HepG2 (cell line): ENCODE results near the gene DNASE2. TPM values are rescaled to one million over a fixed set of nuclear protein-coding genes. Genes with fewer than 3 reads are reported as not detected.

Experiments
- ATAC-seq: fragments of 200-7000 bp; cut with Tn5 transposase; 3 replicates; pipeline ENCODE4 v1.9.1; 2020; ENCODE audit warnings: mild to moderate bottlenecking, moderate library complexity
- BruUV-seq: library from RNA; stranded (reverse); fragments of 400-500 nt; replicated peaks from 2 replicates; lab custom pipeline; 2021; lab: Mats Ljungman, UMichigan
- CTCF ChIA-PET: fragments of 300-600 bp; formaldehyde crosslinking; extraction: SDS; loops from one replicate; lab custom pipeline; 2021; ENCODE audit warnings: low total read pairs, inconsistent platforms, low intra/inter-chr PET ratio; lab: Yijun Ruan, JAX
- POLR2A ChIA-PET: fragments of 350-600 bp; sonication (Branson Sonifier 250); formaldehyde crosslinking; loops from one replicate; lab custom pipeline; 2020; ENCODE audit warnings: antibody characterized with exemption, inconsistent platforms; lab: Yijun Ruan, JAX
- DNase-seq: peaks from one replicate; pipeline ENCODE4 v3.0.0-alpha.2; 2015; ENCODE audit warnings: low spot score
- FAIRE-seq: peaks from 3 replicates; lab custom pipeline; 2011; peaks lifted over from hg19 to GRCh38; lab: Jason Lieb, UNC
- H2AFZ ChIP-seq: one replicate; pipeline ENCODE4 v1.6.1; 2011; ENCODE audit warnings: low read length, inconsistent platforms
- H3K27ac ChIP-seq: fragments of 300-600 bp; 3 replicates; pipeline ENCODE4 v1.8.0; 2011; ENCODE audit warnings: mixed run types, mild to moderate bottlenecking, mixed read lengths, low read length, inconsistent platforms; ENCODE audit not compliant: insufficient read depth; ENCODE audit errors: extremely low read length
- H3K27me3 ChIP-seq, 2 experiments: fragments of 200-600 bp in 1 of 2; 2 replicates in 1 of 2; 3 replicates in 1 of 2; pipeline versions ENCODE4 v1.6.0 to v1.8.0; 2011; ENCODE audit warnings: low read length in 2 of 2, mild to moderate bottlenecking in 2 of 2, moderate library complexity in 2 of 2, inconsistent platforms in 1 of 2; ENCODE audit not compliant: insufficient read depth in 2 of 2, control insufficient read depth in 1 of 2
- H3K36me3 ChIP-seq, 2 experiments: fragments of 200-600 bp in 1 of 2; replicated peaks in 1 of 2; 2 replicates in 1 of 2; 3 replicates in 1 of 2; pipeline versions ENCODE4 v1.5.1 to v1.8.0; 2011; ENCODE audit warnings: low read length in 2 of 2, inconsistent platforms in 1 of 2; ENCODE audit not compliant: insufficient read depth in 2 of 2, control insufficient read depth in 1 of 2
- H3K4me1 ChIP-seq: 2 replicates; pipeline ENCODE4 v1.5.1; 2012; ENCODE audit warnings: low read length, inconsistent platforms; ENCODE audit not compliant: insufficient read depth
- H3K4me2 ChIP-seq: 2 replicates; pipeline ENCODE4 v1.6.0; 2011; ENCODE audit warnings: low read depth, low read length, inconsistent platforms
- H3K4me3 ChIP-seq, 3 experiments: fragments of 200-600 bp in 1 of 3; sonication (generic), shearing (Covaris generic) in 1 of 3; replicated peaks in 1 of 3; 2 replicates each; pipeline ENCODE4 v1.5.1; 2011 to 2016; ENCODE audit warnings: low read length in 3 of 3, inconsistent platforms in 2 of 3, low read depth in 2 of 3, mild to moderate bottlenecking in 2 of 3, control low read depth in 1 of 3, mixed read lengths in 1 of 3; ENCODE audit not compliant: insufficient read depth in 1 of 3
- H3K79me2 ChIP-seq: one replicate; pipeline ENCODE4 v1.6.1; 2011; ENCODE audit warnings: low read length, inconsistent platforms; ENCODE audit not compliant: insufficient read depth
- H3K9ac ChIP-seq: 2 replicates; pipeline ENCODE4 v1.6.0; 2011; ENCODE audit warnings: mild to moderate bottlenecking, low read depth, low read length, inconsistent platforms; ENCODE audit not compliant: insufficient read depth
- H3K9me3 ChIP-seq: 2 replicates; pipeline ENCODE4 v1.5.1; 2012; ENCODE audit warnings: mild to moderate bottlenecking, low read length
- H4K20me1 ChIP-seq: 2 replicates; pipeline ENCODE4 v1.6.0; 2011; ENCODE audit warnings: inconsistent platforms, mild to moderate bottlenecking, low read length, moderate library complexity; ENCODE audit not compliant: insufficient read depth
- FOXA1 ChIP-seq, 2 experiments: fragments of 450-650 bp in 1 of 2; sonication (generic) in 1 of 2; formaldehyde crosslinking in 1 of 2; IDR thresholded peaks; 2 replicates each; pipeline versions ENCODE4 v1.4.0 to v1.6.1; 2016 to 2020; ENCODE audit warnings: missing genetic modification reagents in 1 of 2
- SMAD9 ChIP-seq: sonication (generic); formaldehyde crosslinking; IDR thresholded peaks from 2 replicates; pipeline ENCODE4 v1.5.1; 2020; ENCODE audit warnings: mild to moderate bottlenecking, missing genetic modification reagents
- TP53 ChIP-seq: sonication (generic); formaldehyde crosslinking; conservative IDR thresholded peaks from 2 replicates; pipeline ENCODE4 v1.4.0; 2020; ENCODE audit warnings: missing genetic modification reagents
- ZNF138 ChIP-seq: sonication (generic); formaldehyde crosslinking; IDR thresholded peaks from 2 replicates; pipeline ENCODE4 v1.5.0; 2020; ENCODE audit warnings: mild to moderate bottlenecking, low read depth, missing genetic modification reagents
- ZSCAN12 ChIP-seq: sonication (generic); formaldehyde crosslinking; IDR thresholded peaks from 2 replicates; pipeline ENCODE4 v1.9.0; 2021; ENCODE audit warnings: mild to moderate bottlenecking, missing genetic modification reagents
- WGBS: methylation state at CpG from one replicate; pipeline ENCODE4 v1.1.6; 2017; ENCODE audit warnings: low lambda C conversion rate; 5-methylcytosine and 5-hydroxymethylcytosine counted together
- in situ Hi-C: cut with HindIII; loops from 2 replicates; pipeline ENCODE4 v1.10.0; 2017; ENCODE audit warnings: low pct_unique_long_range_greater_than_20kb; ENCODE audit not compliant: extremely low pct_ligation_motif_present
- intact Hi-C: fragments of 100-400 bp; cut with micrococcal nuclease; formaldehyde crosslinking; loops from one replicate; pipeline ENCODE4 v1.10.0; 2022; ENCODE audit not compliant: unreplicated experiment
- polyA plus RNA-seq, 8 experiments: library from polyadenylated mRNA; depleted of rRNA in 3 of 8; stranded (reverse) in 7 of 8; unstranded in 1 of 8; fragments of >200 nt; fragmentation: Illumina TruSeq in 4 of 8; extraction: Trizol in 4 of 8; gene quantifications; 2 replicates each; pipeline versions ENCODE4 v1.2.1 to v1.2.3, GENCODE V29; 2011 to 2016; ENCODE audit warnings: low read depth in 4 of 8, missing spikeins in 1 of 8, mixed read lengths in 1 of 8; ENCODE audit not compliant: insufficient read depth in 1 of 8
- total RNA-seq, 5 experiments: library from RNA; depleted of rRNA; stranded (reverse); fragments of >200 nt; fragmentation: Illumina TruSeq; extraction: Trizol; gene quantifications; 2 replicates each; pipeline ENCODE4 v1.2.3, GENCODE V29; 2016; ENCODE audit warnings: low read depth in 1 of 5
- TF ChIP-seq, protein P1 (sequence below): sonication (generic); formaldehyde crosslinking; IDR thresholded peaks from 2 replicates; pipeline ENCODE4 v1.4.0; 2020; ENCODE audit warnings: low read depth, missing genetic modification reagents
- TF ChIP-seq, protein P2 (sequence below): IDR thresholded peaks from 2 replicates; pipeline ENCODE4 v1.6.1; 2016

Gene DNASE2
- total and polyA plus RNA-seq, 2 of the 13 experiments (the other 11 are each of a cell fraction or from before 2014, with no cell fraction given): 7.5 to 16.2 TPM

GRCh38 chr19:12880551-12881171, 588 bp downstream of the DNASE2 start:
- DNase-seq: no peak
- TSS peak; percentile 76 for BruUV-seq
- Histone ChIP-seq H4K20me1 (no peaks in the 10 kb centered on the region), H3K4me3 (peak overlapping the region; percentile 51 to 74 (median 60); a peak in 4 of 6 replicates), H3K27ac (no peak overlapping the region), H2AFZ (no peak overlapping the region), H3K4me1 (peaks cover 16% of the 10 kb centered on the region), H3K79me2 (no peaks in the 10 kb centered on the region), H3K9ac (peak overlapping the region; percentile 56), H3K4me2 (peak overlapping the region; percentile 77), H3K9me3 (peaks cover 13% of the 10 kb centered on the region), H3K27me3 (no peaks in the 10 kb centered on the region), H3K36me3 (no peaks in the 10 kb centered on the region)
- in situ Hi-C loops (no loop called here), intact Hi-C loops (no loop called here)
- no peak for FAIRE-seq
- WGBS: 93% methylated on average over 22 of the region's 29 CpGs
- ChIA-PET CTCF (no interaction called here), POLR2A (interaction anchor here (0.8 to 5.0 kb wide), 4 partner anchors 10 to 66 kb away, joined by 3 to 24 read pairs (median 5); partner anchors contain the start of gene GCDH)
- TF ChIP-seq FOXA1 (IDR thresholded peaks at IDR 0.05) (no peak), FOXA1 (CRISPR knock-in tag; IDR thresholded peaks at IDR 0.05) (no peak), ZNF138 (CRISPR knock-in tag) (no peak), TP53 (CRISPR knock-in tag) (no peak), SMAD9 (CRISPR knock-in tag) (no peak), ZSCAN12 (CRISPR knock-in tag) (no peak)
- TF ChIP-seq, protein P1, sequence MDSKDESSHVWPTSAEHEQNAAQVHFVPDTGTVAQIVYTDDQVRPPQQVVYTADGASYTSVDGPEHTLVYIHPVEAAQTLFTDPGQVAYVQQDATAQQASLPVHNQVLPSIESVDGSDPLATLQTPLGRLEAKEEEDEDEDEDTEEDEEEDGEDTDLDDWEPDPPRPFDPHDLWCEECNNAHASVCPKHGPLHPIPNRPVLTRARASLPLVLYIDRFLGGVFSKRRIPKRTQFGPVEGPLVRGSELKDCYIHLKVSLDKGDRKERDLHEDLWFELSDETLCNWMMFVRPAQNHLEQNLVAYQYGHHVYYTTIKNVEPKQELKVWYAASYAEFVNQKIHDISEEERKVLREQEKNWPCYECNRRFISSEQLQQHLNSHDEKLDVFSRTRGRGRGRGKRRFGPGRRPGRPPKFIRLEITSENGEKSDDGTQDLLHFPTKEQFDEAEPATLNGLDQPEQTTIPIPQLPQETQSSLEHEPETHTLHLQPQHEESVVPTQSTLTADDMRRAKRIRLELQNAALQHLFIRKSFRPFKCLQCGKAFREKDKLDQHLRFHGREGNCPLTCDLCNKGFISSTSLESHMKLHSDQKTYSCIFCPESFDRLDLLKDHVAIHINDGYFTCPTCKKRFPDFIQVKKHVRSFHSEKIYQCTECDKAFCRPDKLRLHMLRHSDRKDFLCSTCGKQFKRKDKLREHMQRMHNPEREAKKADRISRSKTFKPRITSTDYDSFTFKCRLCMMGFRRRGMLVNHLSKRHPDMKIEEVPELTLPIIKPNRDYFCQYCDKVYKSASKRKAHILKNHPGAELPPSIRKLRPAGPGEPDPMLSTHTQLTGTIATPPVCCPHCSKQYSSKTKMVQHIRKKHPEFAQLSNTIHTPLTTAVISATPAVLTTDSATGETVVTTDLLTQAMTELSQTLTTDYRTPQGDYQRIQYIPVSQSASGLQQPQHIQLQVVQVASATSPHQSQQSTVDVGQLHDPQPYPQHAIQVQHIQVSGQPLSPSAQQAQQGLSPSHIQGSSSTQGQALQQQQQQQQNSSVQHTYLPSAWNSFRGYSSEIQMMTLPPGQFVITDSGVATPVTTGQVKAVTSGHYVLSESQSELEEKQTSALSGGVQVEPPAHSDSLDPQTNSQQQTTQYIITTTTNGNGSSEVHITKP (CRISPR knock-in tag): peak; percentile 89
- TF ChIP-seq, protein P2, sequence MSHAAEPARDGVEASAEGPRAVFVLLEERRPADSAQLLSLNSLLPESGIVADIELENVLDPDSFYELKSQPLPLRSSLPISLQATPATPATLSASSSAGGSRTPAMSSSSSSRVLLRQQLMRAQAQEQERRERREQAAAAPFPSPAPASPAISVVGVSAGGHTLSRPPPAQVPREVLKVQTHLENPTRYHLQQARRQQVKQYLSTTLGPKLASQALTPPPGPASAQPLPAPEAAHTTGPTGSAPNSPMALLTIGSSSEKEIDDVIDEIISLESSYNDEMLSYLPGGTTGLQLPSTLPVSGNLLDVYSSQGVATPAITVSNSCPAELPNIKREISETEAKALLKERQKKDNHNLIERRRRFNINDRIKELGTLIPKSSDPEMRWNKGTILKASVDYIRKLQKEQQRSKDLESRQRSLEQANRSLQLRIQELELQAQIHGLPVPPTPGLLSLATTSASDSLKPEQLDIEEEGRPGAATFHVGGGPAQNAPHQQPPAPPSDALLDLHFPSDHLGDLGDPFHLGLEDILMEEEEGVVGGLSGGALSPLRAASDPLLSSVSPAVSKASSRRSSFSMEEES (CRISPR knock-in tag): no peak
- no peak for ATAC-seq
